PC-3 (cell line): ENCODE measurements around the gene CDH4. TPM values are rescaled to one million over a fixed set of nuclear protein-coding genes. Genes with fewer than 3 reads are reported as not detected.
A peak's percentile ranks its signal among the peaks of the same experiment; 100 is the strongest.

Source experiments
- ATAC-seq: fragments of 200-7000 bp; cut with Tn5 transposase; 2 replicates; pipeline ENCODE4 v1.9.1; 2020; ENCODE audit warnings: mild to moderate bottlenecking, moderate library complexity
- BruUV-seq: library from RNA; stranded (reverse); fragments of 400-500 nt; replicated peaks from 2 replicates; lab custom pipeline; 2021; lab: Mats Ljungman, UMichigan
- CTCF ChIA-PET: fragments of 300-600 bp; sonication (Branson Sonifier 250); formaldehyde crosslinking; loops from one replicate; lab custom pipeline; 2022; ENCODE audit warnings: antibody characterized with exemption; lab: Charles Lee
- POLR2A ChIA-PET: fragments of 300-600 bp; sonication (Branson Sonifier 250); formaldehyde crosslinking; loops from one replicate; lab custom pipeline; 2022; ENCODE audit warnings: antibody characterized with exemption; ENCODE audit not compliant: unreplicated experiment; lab: Charles Lee
- DNase-seq: peaks from one replicate; pipeline ENCODE4 v3.0.0-alpha.2; 2015
- H2AFZ ChIP-seq: fragments of 300-600 bp; sonication (generic); 2 replicates; pipeline ENCODE4 v1.6.0; 2016; ENCODE audit warnings: antibody characterized with exemption, low read length
- H3F3A ChIP-seq: fragments of 300-600 bp; sonication (generic); one replicate; pipeline ENCODE4 v1.6.0; 2017; ENCODE audit warnings: antibody characterized with exemption, low read length, control low read depth, mild to moderate bottlenecking; ENCODE audit not compliant: unreplicated experiment
- H3K27ac ChIP-seq: fragments of 300-600 bp; sonication (generic); 2 replicates; pipeline ENCODE4 v1.5.1; 2016; ENCODE audit warnings: mild to moderate bottlenecking, low read length
- H3K27me3 ChIP-seq: fragments of 300-600 bp; sonication (generic); 2 replicates; pipeline ENCODE4 v1.6.1; 2016; ENCODE audit warnings: low read length, mixed read lengths
- H3K36me3 ChIP-seq: fragments of 300-600 bp; sonication (generic); 2 replicates; pipeline ENCODE4 v1.6.1; 2016; ENCODE audit warnings: low read depth, mixed run types, low read length, mixed read lengths
- H3K4me1 ChIP-seq: fragments of 300-600 bp; sonication (generic); 2 replicates; pipeline ENCODE4 v1.5.1; 2016; ENCODE audit warnings: low read length; ENCODE audit not compliant: insufficient read depth
- H3K4me2 ChIP-seq: fragments of 300-600 bp; sonication (generic); 2 replicates; pipeline ENCODE4 v1.6.0; 2016; ENCODE audit warnings: low read length
- H3K4me3 ChIP-seq: fragments of 300-600 bp; sonication (generic); 2 replicates; pipeline ENCODE4 v1.5.1; 2016; ENCODE audit warnings: mild to moderate bottlenecking, low read length, mixed read lengths
- H3K79me2 ChIP-seq: fragments of 300-600 bp; sonication (generic); 2 replicates; pipeline ENCODE4 v1.6.1; 2017; ENCODE audit warnings: low read length, mixed read lengths
- H3K9ac ChIP-seq: fragments of 300-600 bp; sonication (generic); 2 replicates; pipeline ENCODE4 v1.6.0; 2016; ENCODE audit warnings: mild to moderate bottlenecking, low read length
- H3K9me2 ChIP-seq: fragments of 300-600 bp; sonication (generic); replicated peaks from 2 replicates; pipeline ENCODE4 v1.6.1; 2016; ENCODE audit warnings: mixed run types, low read length, mixed read lengths
- H3K9me3 ChIP-seq: fragments of 300-600 bp; sonication (generic); 2 replicates; pipeline ENCODE4 v1.6.1; 2016; ENCODE audit warnings: low read length, mixed read lengths
- H4K20me1 ChIP-seq: fragments of 300-600 bp; sonication (generic); 2 replicates; pipeline ENCODE4 v1.6.1; 2016; ENCODE audit warnings: low read length, mixed read lengths
- EZH2 ChIP-seq: fragments of 300-600 bp; sonication (generic); IDR thresholded peaks from one replicate; pipeline ENCODE4 v1.6.1; 2017; ENCODE audit warnings: antibody characterized with exemption, mild to moderate bottlenecking, low read length; ENCODE audit not compliant: unreplicated experiment
- EZH2phosphoT487 ChIP-seq: fragments of 300-600 bp; sonication (generic); IDR thresholded peaks from 2 replicates; pipeline ENCODE4 v1.6.1; 2018; ENCODE audit warnings: mild to moderate bottlenecking, antibody characterized with exemption, low read length, borderline replicate concordance
- intact Hi-C: fragments of 100-400 bp; cut with micrococcal nuclease; formaldehyde crosslinking; loops from 2 replicates; pipeline ENCODE4 v1.9.0; 2023
- total RNA-seq: library from RNA; depleted of rRNA; stranded (reverse); fragments of >200 nt; gene quantifications from 2 replicates; pipeline ENCODE4 v1.2.3, GENCODE V29; 2014
- TF ChIP-seq, protein P1 (sequence below): fragments of 300-600 bp; sonication (generic); conservative IDR thresholded peaks from 2 replicates; pipeline ENCODE4 v1.5.1; 2017; ENCODE audit warnings: antibody characterized with exemption, low read depth, mild to moderate bottlenecking, low read length

CDH4 gene
- total RNA-seq, 1 experiment from 2014 or later: not detected

DNA sequence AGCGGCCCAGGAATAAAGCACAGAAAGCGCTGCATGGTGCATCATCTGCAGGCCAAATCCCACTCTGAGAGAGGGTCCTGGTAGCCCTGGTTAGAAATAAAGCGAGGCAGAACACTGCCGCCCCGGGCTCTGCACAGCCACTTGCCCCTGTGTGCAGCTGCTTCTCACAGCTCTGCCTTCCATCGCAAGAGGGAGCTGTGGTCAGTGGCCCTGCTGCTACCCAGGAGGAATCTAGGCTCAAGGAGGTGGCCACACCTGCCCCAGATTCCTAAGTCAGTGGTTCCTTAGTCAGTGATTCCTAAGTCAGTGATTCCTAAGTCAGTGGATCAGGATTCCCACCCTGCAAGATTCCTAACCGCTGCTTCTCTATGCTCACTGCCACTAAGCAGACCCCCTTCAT, 8.8 kb downstream of the CDH4 start:
- intact Hi-C loops: no loop called here
- TF ChIP-seq, protein P1, sequence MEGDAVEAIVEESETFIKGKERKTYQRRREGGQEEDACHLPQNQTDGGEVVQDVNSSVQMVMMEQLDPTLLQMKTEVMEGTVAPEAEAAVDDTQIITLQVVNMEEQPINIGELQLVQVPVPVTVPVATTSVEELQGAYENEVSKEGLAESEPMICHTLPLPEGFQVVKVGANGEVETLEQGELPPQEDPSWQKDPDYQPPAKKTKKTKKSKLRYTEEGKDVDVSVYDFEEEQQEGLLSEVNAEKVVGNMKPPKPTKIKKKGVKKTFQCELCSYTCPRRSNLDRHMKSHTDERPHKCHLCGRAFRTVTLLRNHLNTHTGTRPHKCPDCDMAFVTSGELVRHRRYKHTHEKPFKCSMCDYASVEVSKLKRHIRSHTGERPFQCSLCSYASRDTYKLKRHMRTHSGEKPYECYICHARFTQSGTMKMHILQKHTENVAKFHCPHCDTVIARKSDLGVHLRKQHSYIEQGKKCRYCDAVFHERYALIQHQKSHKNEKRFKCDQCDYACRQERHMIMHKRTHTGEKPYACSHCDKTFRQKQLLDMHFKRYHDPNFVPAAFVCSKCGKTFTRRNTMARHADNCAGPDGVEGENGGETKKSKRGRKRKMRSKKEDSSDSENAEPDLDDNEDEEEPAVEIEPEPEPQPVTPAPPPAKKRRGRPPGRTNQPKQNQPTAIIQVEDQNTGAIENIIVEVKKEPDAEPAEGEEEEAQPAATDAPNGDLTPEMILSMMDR: peak; percentile 29; the same call in 1 of the 2 replicates
- TF ChIP-seq EZH2: no peak
- POLR2A ChIA-PET: no interaction called here
- H3F3A ChIP-seq: no peaks in the 10 kb centered on the region
- CTCF ChIA-PET: no interaction called here
- H3K4me2 ChIP-seq: no peak overlapping the region
- no peaks in the 10 kb centered on the region for H3K9me2 ChIP-seq
- DNase-seq (peak; percentile 15), ATAC-seq (no peak)
- no peaks in the 10 kb centered on the region for H3K4me1 ChIP-seq
- no TSS peak for BruUV-seq
- no peak overlapping the region for H3K9ac ChIP-seq
- H3K36me3 ChIP-seq: no peaks in the 10 kb centered on the region
- no peaks in the 10 kb centered on the region for H3K9me3 ChIP-seq
- no peak overlapping the region for H2AFZ ChIP-seq
- H3K79me2 ChIP-seq: no peaks in the 10 kb centered on the region
- H3K27me3 ChIP-seq: peaks cover 15% of the 10 kb centered on the region
- no peaks in the 10 kb centered on the region for H4K20me1 ChIP-seq
- H3K4me3 ChIP-seq: no peak overlapping the region
- H3K27ac ChIP-seq: no peak overlapping the region

DNA sequence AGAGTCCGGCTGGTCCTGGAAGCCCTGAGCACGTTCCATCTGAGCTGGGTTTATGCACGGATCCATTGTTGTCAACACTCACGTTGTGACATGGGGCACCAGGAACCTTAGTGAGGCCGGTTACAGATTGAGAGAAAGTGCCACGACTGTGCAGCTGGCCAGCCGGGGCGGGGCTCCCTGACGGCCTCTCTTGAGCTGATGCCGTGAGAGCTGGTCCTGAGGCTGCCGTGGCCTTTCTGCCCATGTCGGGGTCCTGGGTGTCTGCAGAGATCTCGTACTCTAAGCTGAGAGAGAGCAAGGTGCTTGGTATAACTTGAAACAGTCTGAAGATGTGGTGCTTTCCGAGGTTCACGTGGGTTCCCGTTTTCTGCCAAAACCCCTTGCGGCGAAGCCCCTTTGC, 10.0 kb downstream of the CDH4 start:
- peaks cover 23% of the 10 kb centered on the region for H3K27me3 ChIP-seq

DNA sequence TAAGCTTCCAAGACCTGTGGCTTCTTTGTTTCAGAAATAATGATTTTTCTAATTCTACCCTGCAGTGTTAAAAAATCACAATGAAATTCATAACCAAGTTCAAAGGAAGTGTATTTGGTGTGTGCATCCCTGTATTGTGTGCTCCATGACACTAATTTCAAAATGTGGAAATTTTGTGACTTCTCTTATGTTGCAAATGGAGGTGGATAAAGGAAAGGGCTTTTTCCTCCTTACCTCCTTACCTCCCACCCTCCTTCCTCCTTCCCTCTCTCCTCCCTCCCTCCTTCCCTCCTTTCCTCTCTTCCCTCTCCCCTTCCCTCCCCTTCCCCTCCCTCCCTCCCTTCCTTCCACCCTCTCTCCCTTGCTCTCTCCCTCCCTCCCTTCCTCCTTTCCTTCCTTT, 10.5 kb downstream of the CDH4 start:
- H2AFZ ChIP-seq: no peak overlapping the region
- no peaks in the 10 kb centered on the region for H3K79me2 ChIP-seq
- no peaks in the 10 kb centered on the region for H4K20me1 ChIP-seq
- CTCF ChIA-PET: interaction anchor here (0.6 kb wide), 1 partner anchor 569 kb away, joined by 17 read pairs; no protein-coding TSS in a partner anchor
- H3K4me2 ChIP-seq: no peak overlapping the region
- no peaks in the 10 kb centered on the region for H3K4me1 ChIP-seq
- no peak for DNase-seq
- TF ChIP-seq EZH2phosphoT487: no peak
- no TSS peak for BruUV-seq
- intact Hi-C loops: no loop called here
- ATAC-seq: no peak
- H3K9me2 ChIP-seq: no peaks in the 10 kb centered on the region
- no peaks in the 10 kb centered on the region for H3F3A ChIP-seq
- no peak overlapping the region for H3K27ac ChIP-seq
- H3K4me3 ChIP-seq: no peak overlapping the region
- peaks cover 28% of the 10 kb centered on the region for H3K27me3 ChIP-seq
- POLR2A ChIA-PET: no interaction called here
- no peak overlapping the region for H3K9ac ChIP-seq
- H3K9me3 ChIP-seq: no peaks in the 10 kb centered on the region
- no peaks in the 10 kb centered on the region for H3K36me3 ChIP-seq

More for the DNA sequence above, 10.0 kb downstream of the CDH4 start:
- H3K4me3 ChIP-seq: no peak overlapping the region
- no peaks in the 10 kb centered on the region for H3K9me2 ChIP-seq
- H3K27ac ChIP-seq: no peak overlapping the region
- H3K4me2 ChIP-seq: no peak overlapping the region
- no peak overlapping the region for H2AFZ ChIP-seq
- BruUV-seq: no TSS peak
- ChIA-PET CTCF (no interaction called here), POLR2A (no interaction called here)
- no peaks in the 10 kb centered on the region for H3K36me3 ChIP-seq
- no peaks in the 10 kb centered on the region for H3K79me2 ChIP-seq
- DNase-seq: no peak
- no peaks in the 10 kb centered on the region for H3K9me3 ChIP-seq
- ATAC-seq: no peak
- H3F3A ChIP-seq: no peaks in the 10 kb centered on the region
- no peaks in the 10 kb centered on the region for H4K20me1 ChIP-seq
- no peak for TF ChIP-seq EZH2
- TF ChIP-seq, protein P1: no peak
- TF ChIP-seq EZH2phosphoT487: no peak
- H3K4me1 ChIP-seq: no peaks in the 10 kb centered on the region
- intact Hi-C loops: no loop called here
- H3K9ac ChIP-seq: no peak overlapping the region
